Ovary (tissue), 9 donors: ENCODE measurements around the gene TNFRSF6B. TPM values are rescaled to one million over a fixed set of nuclear protein-coding genes. Genes with fewer than 3 reads are reported as not detected.

Experiments used
- DNase-seq, 5 donors: peaks; one replicate each; pipeline ENCODE4 v3.0.0-alpha.2; 2019 to 2020
- H3K27ac ChIP-seq, 2 donors: fragments of 200-600 bp; one replicate each; pipeline versions ENCODE4 v1.5.1 to v1.8.0; 2019 to 2022
- H3K27me3 ChIP-seq: fragments of 200-600 bp; one replicate; pipeline ENCODE4 v1.8.0; 2022
- H3K36me3 ChIP-seq: fragments of 200-600 bp; sonication (generic); one replicate; pipeline ENCODE4 v1.5.1; 2019
- H3K4me1 ChIP-seq: one replicate; pipeline ENCODE4 v1.8.1; 2013; ENCODE audit warnings: mild to moderate bottlenecking, moderate library complexity; ENCODE audit not compliant: insufficient read depth
- H3K4me3 ChIP-seq: fragments of 200-600 bp; sonication (generic); one replicate; pipeline ENCODE4 v1.5.1; 2017
- H3K9me3 ChIP-seq, 2 donors: fragments of 200-600 bp in 1 of 2; sonication (generic) in 1 of 2; one replicate each; pipeline versions ENCODE4 v1.5.1 to v1.8.1; 2013 to 2019; ENCODE audit warnings: mild to moderate bottlenecking in 1 of 2, moderate library complexity in 1 of 2
- EP300 ChIP-seq: sonication (generic); formaldehyde crosslinking; IDR thresholded peaks from one replicate; pipeline ENCODE4 v1.6.1; 2017; ENCODE audit warnings: antibody characterized with exemption
- POLR2A ChIP-seq: fragments of 450-650 bp; IDR thresholded peaks from one replicate; pipeline ENCODE4 v1.6.1; 2017; ENCODE audit warnings: antibody characterized with exemption, mild to moderate bottlenecking, moderate library complexity
- WGBS, 3 donors: extraction: QIAGEN DNeasy Blood & Tissue Kit in 1 of 3; methylation state at CpG; one replicate each; pipeline versions ENCODE4 v1.1.5 to v1.1.7; 2013 to 2017; 5-methylcytosine and 5-hydroxymethylcytosine counted together
- intact Hi-C, 4 donors: fragments of 100-400 bp; cut with DNase I; formaldehyde crosslinking; loops; one replicate each; pipeline versions ENCODE4 v1.11.0 to v1.15.1; 2022 to 2023
- polyA plus RNA-seq, 2 donors: library from polyadenylated mRNA; stranded (reverse); fragments of 200-250 nt in 1 of 2; fragments of 350-450 nt in 1 of 2; fragmentation: Illumina TruSeq in 1 of 2; extraction: RNeasy Lipid Tissue Mini Kit (QIAGEN cat#74804) in 1 of 2; gene quantifications; one replicate each; pipeline ENCODE4 v1.2.3, GENCODE V29; 2013 to 2014
- total RNA-seq, 7 donors: library from RNA; depleted of rRNA in 2 of 7; stranded (reverse); fragments of >200 nt in 2 of 7; fragmentation: NEBNext Ultra II Directional in 3 of 7; extraction: Animal tissue kit (Norgen Biotek cat#: 25700) in 3 of 7; gene quantifications; one replicate each; pipeline versions ENCODE4 v1.1.0 to v1.2.4, GENCODE V29; 2016 to 2023
- TF ChIP-seq, protein P1 (sequence below), 3 donors: fragments of 450-650 bp in 2 of 3; fragments of 200-600 bp in 1 of 3; IDR thresholded peaks; one replicate each; pipeline versions ENCODE4 v1.5.1 to v1.8.0; 2016 to 2022; ENCODE audit warnings: antibody characterized with exemption in 3 of 3, mild to moderate bottlenecking in 1 of 3
- donor health status: DM: no; HTN: no; CAD: no; lungs with moderate emphysema.
- donor health status: DM: no; HTN: no; CAD: no.
- donor health status: Bipolar disorder and iron deficiency.
- donor health status: DM: yes; HTN: yes; CAD: no.
- donor health status: DM: no; HTN: no; CAD: no.
- donor health status: DM: yes; HTN: yes; CAD: no.

Gene TNFRSF6B
- total and polyA plus RNA-seq, 9 donors: 2.0 to 7.0 (median 4.2) TPM; not detected in 1

DNA sequence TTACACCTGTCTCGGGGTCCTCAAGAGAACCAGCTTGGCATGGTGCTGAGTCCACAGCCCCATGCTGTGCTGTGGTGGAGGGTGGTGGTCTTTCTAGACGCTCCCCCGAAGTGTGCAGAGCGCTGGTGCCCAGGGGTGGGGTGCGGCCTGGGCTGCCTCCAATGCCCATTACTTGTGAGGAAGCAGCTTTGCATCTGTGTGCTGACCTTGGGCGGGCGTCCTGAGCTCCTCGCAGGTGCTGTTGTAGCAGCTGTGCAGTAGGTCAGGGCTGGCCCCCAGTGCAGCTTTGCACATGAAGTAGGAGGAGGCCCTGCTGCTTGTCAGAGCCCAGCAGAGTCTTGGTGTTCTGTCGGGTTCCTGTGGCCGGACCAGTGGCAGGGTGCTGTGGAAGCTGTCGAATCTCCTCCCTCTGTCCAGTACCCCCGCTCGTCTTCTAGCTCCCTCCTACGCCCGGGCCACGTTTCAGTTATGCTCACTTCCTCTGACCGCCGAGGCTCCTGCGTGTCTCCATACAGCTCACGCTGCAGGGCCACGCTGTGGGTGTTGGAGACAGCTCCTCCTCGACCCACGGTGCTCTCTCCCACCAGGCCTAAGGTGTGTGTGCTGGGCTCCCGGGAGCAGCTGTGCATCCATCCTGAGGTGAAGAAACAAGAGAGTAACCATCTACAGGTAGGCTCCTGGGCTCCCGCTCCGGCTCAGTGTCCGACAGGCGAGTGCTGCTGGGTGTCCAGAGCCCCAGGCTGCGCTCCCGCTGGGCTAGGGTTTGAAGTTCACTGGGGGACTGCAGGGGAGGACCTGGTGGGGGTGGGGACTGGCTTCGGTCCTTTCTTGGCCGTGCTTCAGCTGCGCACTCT is 34.3 kb upstream of the TNFRSF6B start:
- Histone ChIP-seq H3K36me3 (no peaks in the 10 kb centered on the region), H3K27ac (no peak overlapping the region), H3K4me1 (peaks cover 7% of the 10 kb centered on the region), H3K9me3 (no peaks in the 10 kb centered on the region), H3K27me3 (no peaks in the 10 kb centered on the region), H3K4me3 (no peak overlapping the region)
- intact Hi-C loops: no loop called here
- no peak for TF ChIP-seq EP300
- TF ChIP-seq POLR2A: no peak
- TF ChIP-seq, protein P1, sequence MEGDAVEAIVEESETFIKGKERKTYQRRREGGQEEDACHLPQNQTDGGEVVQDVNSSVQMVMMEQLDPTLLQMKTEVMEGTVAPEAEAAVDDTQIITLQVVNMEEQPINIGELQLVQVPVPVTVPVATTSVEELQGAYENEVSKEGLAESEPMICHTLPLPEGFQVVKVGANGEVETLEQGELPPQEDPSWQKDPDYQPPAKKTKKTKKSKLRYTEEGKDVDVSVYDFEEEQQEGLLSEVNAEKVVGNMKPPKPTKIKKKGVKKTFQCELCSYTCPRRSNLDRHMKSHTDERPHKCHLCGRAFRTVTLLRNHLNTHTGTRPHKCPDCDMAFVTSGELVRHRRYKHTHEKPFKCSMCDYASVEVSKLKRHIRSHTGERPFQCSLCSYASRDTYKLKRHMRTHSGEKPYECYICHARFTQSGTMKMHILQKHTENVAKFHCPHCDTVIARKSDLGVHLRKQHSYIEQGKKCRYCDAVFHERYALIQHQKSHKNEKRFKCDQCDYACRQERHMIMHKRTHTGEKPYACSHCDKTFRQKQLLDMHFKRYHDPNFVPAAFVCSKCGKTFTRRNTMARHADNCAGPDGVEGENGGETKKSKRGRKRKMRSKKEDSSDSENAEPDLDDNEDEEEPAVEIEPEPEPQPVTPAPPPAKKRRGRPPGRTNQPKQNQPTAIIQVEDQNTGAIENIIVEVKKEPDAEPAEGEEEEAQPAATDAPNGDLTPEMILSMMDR (IDR thresholded peaks at IDR 0.05): no peak
- 90 to 92% (median 90%) methylated on average over 33 of the region's 33 CpGs for WGBS, 3 donors
- DNase-seq: peak in 2 of 5 donors; percentile 25 to 38

DNA sequence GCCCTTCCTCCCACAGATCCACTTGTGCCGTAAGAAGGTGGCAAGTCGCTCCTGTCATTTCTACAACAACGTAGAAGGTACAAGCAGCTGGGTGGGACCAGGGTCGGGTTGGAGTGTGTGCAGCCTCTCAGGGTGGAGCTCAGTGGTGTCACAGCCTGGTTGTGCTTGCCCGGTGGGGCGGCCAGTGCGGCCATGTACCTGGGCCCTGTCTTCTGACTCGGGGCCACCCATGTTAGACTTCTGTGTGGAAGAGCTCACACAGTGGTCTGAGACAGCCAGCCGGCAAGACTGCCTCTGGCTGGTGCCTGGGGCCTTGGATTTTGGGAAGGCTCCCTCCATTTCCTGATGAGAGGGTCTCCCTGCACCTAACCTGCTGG is 33.7 kb upstream of the TNFRSF6B start:
- Histone ChIP-seq H3K36me3 (no peaks in the 10 kb centered on the region), H3K27ac (no peak overlapping the region)
- TF ChIP-seq POLR2A (no peak), EP300 (no peak)
- TF ChIP-seq, protein P1 (IDR thresholded peaks at IDR 0.05): no peak

DNA sequence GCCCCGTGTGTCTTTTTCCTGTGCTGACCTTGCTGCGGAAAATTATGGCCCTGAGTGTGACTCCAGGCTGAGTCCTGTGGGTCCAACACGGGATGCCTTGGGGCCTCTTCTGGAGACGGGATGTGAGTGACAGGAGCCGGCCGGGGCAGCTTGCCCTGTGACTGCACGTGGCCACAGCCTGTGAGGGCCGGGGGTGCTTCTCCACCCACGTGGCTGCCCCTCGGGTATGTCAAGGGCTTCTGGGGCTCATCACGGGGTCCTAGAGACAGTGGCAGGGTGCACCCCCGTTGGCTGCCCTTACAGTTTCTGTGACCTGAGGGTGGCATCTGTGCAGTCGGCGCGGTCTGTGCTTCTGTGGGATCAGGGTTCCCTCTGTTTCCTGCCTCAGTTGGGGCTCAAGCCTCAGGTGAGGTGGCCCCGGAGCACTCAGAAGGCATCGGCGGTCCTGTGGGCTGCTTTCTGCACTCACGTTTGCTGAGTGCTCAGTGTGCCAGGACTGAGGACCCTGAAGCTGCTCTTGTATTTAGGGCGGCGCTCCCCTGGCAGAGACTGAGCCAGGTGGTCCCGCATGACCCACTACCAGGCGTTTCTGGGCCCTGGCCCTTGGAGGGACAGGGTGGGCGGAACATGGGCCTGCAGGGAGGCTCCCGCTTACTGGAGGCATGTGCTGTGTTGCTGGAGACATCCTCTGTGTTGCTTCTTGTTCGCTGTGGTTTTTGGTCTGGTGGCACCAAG is 33.0 kb upstream of the TNFRSF6B start:
- Histone ChIP-seq H3K4me1 (peaks cover 4% of the 10 kb centered on the region), H3K36me3 (no peaks in the 10 kb centered on the region), H3K27me3 (no peaks in the 10 kb centered on the region), H3K27ac (no peak overlapping the region), H3K9me3 (no peaks in the 10 kb centered on the region), H3K4me3 (no peak overlapping the region)
- WGBS, 3 donors: 89 to 92% (median 90%) methylated on average over 26 of the region's 26 CpGs
- intact Hi-C loops: no loop called here
- DNase-seq: peak in 1 of 5 donors; percentile 28
- TF ChIP-seq EP300 (no peak), POLR2A (no peak)
- TF ChIP-seq, protein P1 (IDR thresholded peaks at IDR 0.05): no peak

More for the DNA sequence above, 33.7 kb upstream of the TNFRSF6B start:
- H3K27me3 ChIP-seq: no peaks in the 10 kb centered on the region
- H3K4me1 ChIP-seq: peaks cover 4% of the 10 kb centered on the region
- intact Hi-C loops: no loop called here
- H3K4me3 ChIP-seq: no peak overlapping the region
- 86 to 95% (median 90%) methylated on average over 9 of the region's 9 CpGs for WGBS, 3 donors
- H3K9me3 ChIP-seq: no peaks in the 10 kb centered on the region
- DNase-seq: no peak

DNA sequence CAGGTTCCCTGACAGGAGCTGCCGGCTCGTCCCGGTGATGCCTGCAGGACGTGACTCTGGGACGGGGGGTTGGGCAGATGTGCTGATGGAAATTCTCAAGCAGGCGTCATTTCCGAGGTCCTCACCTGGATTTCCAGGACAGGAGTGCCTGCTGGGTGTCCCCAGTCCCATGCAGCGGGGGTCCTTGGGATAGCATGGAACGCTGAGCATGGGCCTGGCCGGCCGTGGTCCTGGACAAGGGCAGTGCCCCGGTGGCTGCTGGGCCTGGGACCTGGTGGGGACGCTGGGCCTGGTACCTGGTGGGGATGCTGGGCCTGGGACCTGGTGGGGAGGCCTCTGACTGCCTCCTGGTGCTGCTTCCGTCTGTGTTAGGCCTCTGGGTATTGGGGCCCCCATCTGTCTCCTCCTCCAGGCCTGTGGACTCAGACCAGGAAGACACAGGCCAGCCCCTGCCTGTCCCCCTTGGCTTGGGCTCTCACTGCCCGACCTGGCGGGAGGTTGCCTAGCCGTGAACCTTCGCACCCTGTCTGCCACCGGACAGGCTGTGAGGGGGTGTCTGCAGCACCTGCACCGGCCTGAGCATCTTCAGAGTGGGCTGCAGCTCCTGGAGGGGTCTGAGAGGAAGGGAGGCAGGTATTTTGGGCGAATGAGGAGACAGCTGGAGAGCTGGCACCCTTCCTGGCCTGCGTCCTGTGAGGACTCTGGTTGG is 32.2 kb upstream of the TNFRSF6B start:
- Histone ChIP-seq H3K9me3 (no peaks in the 10 kb centered on the region), H3K27ac (no peak overlapping the region), H3K4me3 (no peak overlapping the region), H3K27me3 (no peaks in the 10 kb centered on the region), H3K4me1 (peaks cover 2% of the 10 kb centered on the region), H3K36me3 (no peaks in the 10 kb centered on the region)
- TF ChIP-seq, protein P1 (IDR thresholded peaks at IDR 0.05): no peak
- TF ChIP-seq POLR2A (no peak), EP300 (no peak)
- no peak for DNase-seq
- intact Hi-C loops: no loop called here
- 79 to 90% (median 83%) methylated on average over 15 to 22 of the region's 22 CpGs for WGBS, 3 donors
